Prostate gland (tissue), 2 donors: Measurements from ENCODE around the gene STX19.

ENCODE experiments used
- CTCF ChIP-seq, 4 experiments: fragments of 200-600 bp in 2 of 4; fragments of 450-650 bp in 2 of 4; sonication (generic) in 2 of 4; IDR thresholded peaks; 1 replicate in 3 of 4; 2 replicates in 1 of 4; pipeline ENCODE4 v1.5.1; 2016 to 2019; ENCODE audit warnings: antibody characterized with exemption in 4 of 4, mild to moderate bottlenecking in 2 of 4, moderate library complexity in 2 of 4
- POLR2A ChIP-seq: fragments of 450-650 bp; IDR thresholded peaks from one replicate; pipeline ENCODE4 v1.6.1; 2016; ENCODE audit warnings: antibody characterized with exemption, mild to moderate bottlenecking
- POLR2AphosphoS5 ChIP-seq: sonication (generic); formaldehyde crosslinking; IDR thresholded peaks from one replicate; pipeline ENCODE4 v1.6.1; 2017; ENCODE audit warnings: antibody characterized with exemption

DNA sequence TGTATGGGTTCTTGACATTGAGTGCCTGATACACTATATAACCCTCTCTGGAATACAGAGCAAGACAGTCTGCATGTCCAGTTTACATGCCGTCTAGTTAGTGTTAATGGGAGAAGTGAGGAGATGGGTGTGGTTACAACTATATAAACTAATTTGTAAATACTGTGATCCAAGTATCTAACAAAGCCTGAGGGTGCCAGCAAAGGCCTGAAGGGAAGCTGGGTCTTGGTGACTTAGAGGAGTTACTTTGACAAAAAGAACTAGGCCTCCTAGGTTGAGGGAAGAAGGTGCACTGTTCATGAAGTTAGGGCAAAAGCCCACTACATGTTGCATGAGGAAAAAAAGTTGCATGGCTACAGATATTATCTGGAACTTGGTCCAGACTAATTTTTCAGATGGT is 36.7 kb upstream of the STX19 start:
- TF ChIP-seq CTCF (IDR thresholded peaks at IDR 0.05) (no peak), POLR2A (no peak), POLR2AphosphoS5 (no peak)
